D721Med (cell line): ENCODE results near the gene FBXO48.

Experiments
- DNase-seq: peaks from one replicate; pipeline ENCODE4 v3.0.0; 2011; ENCODE audit warnings: low spot score; ENCODE audit not compliant: insufficient read length
- FAIRE-seq: peaks from 2 replicates; lab custom pipeline; 2011; peaks lifted over from hg19 to GRCh38; lab: Jason Lieb, UNC
- TF ChIP-seq, protein P1 (sequence below): IDR thresholded peaks from 2 replicates; pipeline ENCODE4 v1.5.1; 2012; ENCODE audit warnings: mild to moderate bottlenecking, control low read depth; ENCODE audit not compliant: insufficient read depth; ENCODE audit errors: missing control alignments

The FBXO48 gene

GRCh38 chr2:68429311-68429826, 37.7 kb downstream of the FBXO48 start:
- TF ChIP-seq, protein P1, sequence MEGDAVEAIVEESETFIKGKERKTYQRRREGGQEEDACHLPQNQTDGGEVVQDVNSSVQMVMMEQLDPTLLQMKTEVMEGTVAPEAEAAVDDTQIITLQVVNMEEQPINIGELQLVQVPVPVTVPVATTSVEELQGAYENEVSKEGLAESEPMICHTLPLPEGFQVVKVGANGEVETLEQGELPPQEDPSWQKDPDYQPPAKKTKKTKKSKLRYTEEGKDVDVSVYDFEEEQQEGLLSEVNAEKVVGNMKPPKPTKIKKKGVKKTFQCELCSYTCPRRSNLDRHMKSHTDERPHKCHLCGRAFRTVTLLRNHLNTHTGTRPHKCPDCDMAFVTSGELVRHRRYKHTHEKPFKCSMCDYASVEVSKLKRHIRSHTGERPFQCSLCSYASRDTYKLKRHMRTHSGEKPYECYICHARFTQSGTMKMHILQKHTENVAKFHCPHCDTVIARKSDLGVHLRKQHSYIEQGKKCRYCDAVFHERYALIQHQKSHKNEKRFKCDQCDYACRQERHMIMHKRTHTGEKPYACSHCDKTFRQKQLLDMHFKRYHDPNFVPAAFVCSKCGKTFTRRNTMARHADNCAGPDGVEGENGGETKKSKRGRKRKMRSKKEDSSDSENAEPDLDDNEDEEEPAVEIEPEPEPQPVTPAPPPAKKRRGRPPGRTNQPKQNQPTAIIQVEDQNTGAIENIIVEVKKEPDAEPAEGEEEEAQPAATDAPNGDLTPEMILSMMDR: no peak
- no peak for DNase-seq
- FAIRE-seq: no peak

DNA sequence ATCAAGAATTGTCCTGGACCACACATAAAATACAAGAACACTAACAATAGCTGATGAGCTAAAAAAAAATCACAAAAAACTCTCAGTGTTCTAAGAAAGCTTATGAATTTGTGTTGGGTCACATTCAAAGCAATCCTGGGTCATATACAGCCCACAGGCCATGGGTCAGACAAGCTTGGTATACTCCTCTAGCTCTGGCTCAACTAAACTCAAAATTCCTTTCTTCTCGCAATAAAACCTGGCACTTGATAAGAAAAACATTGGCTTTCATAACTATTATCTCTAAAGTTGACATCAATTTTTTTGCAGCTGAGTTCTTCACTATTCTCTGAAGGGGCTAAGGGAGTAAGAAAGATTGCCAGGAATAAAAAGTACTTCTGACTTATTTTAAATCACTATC, 38.3 kb downstream of the FBXO48 start:
- no peak for DNase-seq
- FAIRE-seq: no peak
- TF ChIP-seq, protein P1: no peak

GRCh38 chr2:68428126-68428525, 39.0 kb downstream of the FBXO48 start:
- TF ChIP-seq, protein P1: no peak

GRCh38 chr2:68426848-68427579, 40.1 kb downstream of the FBXO48 start:
- FAIRE-seq (no peak), DNase-seq (no peak)
- TF ChIP-seq, protein P1: no peak

More at GRCh38 chr2:68428126-68428525, 39.0 kb downstream of the FBXO48 start:
- no peak for DNase-seq
- no peak for FAIRE-seq

- DNase-seq: no peak
- FAIRE-seq: no peak
- TF ChIP-seq, protein P1: no peak
Measured at GRCh38 chr2:68426446-68426845, 40.6 kb downstream of the FBXO48 start.

DNA sequence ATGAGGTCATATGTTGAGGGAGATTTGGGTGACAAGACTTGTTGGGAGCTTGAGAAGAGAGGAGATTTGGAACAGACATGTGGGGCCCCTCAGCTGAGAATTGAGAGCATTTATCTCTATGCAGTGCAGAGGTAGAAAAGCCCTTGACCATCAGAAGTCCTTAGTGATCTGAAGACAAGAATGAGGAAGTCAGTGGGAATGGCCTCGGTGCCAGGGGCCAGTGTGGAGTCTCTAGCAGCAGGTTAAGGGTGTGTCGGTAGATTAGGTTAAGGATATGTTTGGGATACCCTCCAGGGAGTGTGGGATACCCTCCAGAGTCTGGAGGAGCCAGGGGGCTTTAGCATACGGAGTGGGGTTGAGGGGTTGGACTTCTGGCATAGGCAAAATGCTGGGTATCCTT, 41.6 kb downstream of the FBXO48 start:
- TF ChIP-seq, protein P1: no peak
- FAIRE-seq: no peak
- no peak for DNase-seq
